ENCODE measurements around the gene STK16. TPM values are rescaled to one million over a fixed set of nuclear protein-coding genes. Genes with fewer than 3 reads are reported as not detected.
A peak's percentile ranks its signal among the peaks of the same experiment; 100 is the strongest.

The STK16 gene
- total and polyA plus RNA-seq, 2 experiments from 2014 or later, result 7.7 to 35.6 TPM

- H3K4me3 ChIP-seq, result no peak overlapping the region
- no peaks in the 10 kb centered on the region for H3K79me2 ChIP-seq
- peaks cover 27% of the 10 kb centered on the region for H3K27me3 ChIP-seq
- H3K4me2 ChIP-seq, result no peak overlapping the region
- no peaks in the 10 kb centered on the region for H3K36me3 ChIP-seq (replicated peaks; ENCODE audit: insufficient read depth, low read depth)
- no peak overlapping the region for H2AFZ ChIP-seq
- H3K9me3 ChIP-seq (ENCODE audit: low read depth), result no peaks in the 10 kb centered on the region
- 86% methylated on average over 14 of the region's 14 CpGs for WGBS (ENCODE audit: low lambda C conversion rate, missing lambda C conversion rate)
- no peaks in the 10 kb centered on the region for H4K20me1 ChIP-seq (ENCODE audit: insufficient read depth, poor library complexity, severe bottlenecking)
- H3K4me1 ChIP-seq (ENCODE audit: insufficient read depth), result no peaks in the 10 kb centered on the region
- no peak for TF ChIP-seq EZH2 (IDR thresholded peaks at IDR 0.05; ENCODE audit: borderline replicate concordance)
- no peak for TF ChIP-seq CTCF (IDR thresholded peaks at IDR 0.05; ENCODE audit: poor library complexity)
- DNase-seq (ENCODE audit: low spot score), result no peak
- H3K27ac ChIP-seq, result no peak overlapping the region
- H3K9me2 ChIP-seq (replicated peaks; ENCODE audit: insufficient read depth), result no peaks in the 10 kb centered on the region
These were observed 52.6 kb downstream of the STK16 start for GRCh38 chr2:219297766-219298456.

- peak overlapping the region; percentile 49 for H3K4me2 ChIP-seq
- H3K27me3 ChIP-seq, result peaks cover 37% of the 10 kb centered on the region
- H3K79me2 ChIP-seq, result no peaks in the 10 kb centered on the region
- no peaks in the 10 kb centered on the region for H3K4me1 ChIP-seq (ENCODE audit: insufficient read depth)
- H2AFZ ChIP-seq, result no peak overlapping the region
- H4K20me1 ChIP-seq (ENCODE audit: insufficient read depth, poor library complexity, severe bottlenecking), result no peaks in the 10 kb centered on the region
- no peak overlapping the region for H3K4me3 ChIP-seq
- no peak overlapping the region for H3K27ac ChIP-seq
- 27% methylated on average over 15 of the region's 15 CpGs for WGBS (ENCODE audit: low lambda C conversion rate, missing lambda C conversion rate)
- TF ChIP-seq CTCF (IDR thresholded peaks at IDR 0.05; ENCODE audit: poor library complexity) (peak; percentile 92), EZH2 (IDR thresholded peaks at IDR 0.05; ENCODE audit: borderline replicate concordance) (no peak)
- H3K36me3 ChIP-seq (replicated peaks; ENCODE audit: insufficient read depth, low read depth), result no peaks in the 10 kb centered on the region
- peak; percentile 85 for DNase-seq (ENCODE audit: low spot score)
- no peaks in the 10 kb centered on the region for H3K9me3 ChIP-seq (ENCODE audit: low read depth)
- no peaks in the 10 kb centered on the region for H3K9me2 ChIP-seq (replicated peaks; ENCODE audit: insufficient read depth)
These were observed 53.6 kb downstream of the STK16 start for GRCh38 chr2:219298759-219299371.

GRCh38 chr2:219299372-219299760 lies 54.1 kb downstream of the STK16 start:
- no peaks in the 10 kb centered on the region for H3K4me1 ChIP-seq (ENCODE audit: insufficient read depth)
- WGBS (ENCODE audit: low lambda C conversion rate, missing lambda C conversion rate), result 82% methylated on average over 6 of the region's 6 CpGs
- no peak for TF ChIP-seq EZH2phosphoT487 (IDR thresholded peaks at IDR 0.05; ENCODE audit: low read depth, severe bottlenecking, unreplicated experiment)
- no peak for TF ChIP-seq EZH2 (IDR thresholded peaks at IDR 0.05; ENCODE audit: borderline replicate concordance)
- no peak for TF ChIP-seq CTCF (IDR thresholded peaks at IDR 0.05; ENCODE audit: poor library complexity)
- no peak overlapping the region for H3K4me3 ChIP-seq
- H3K27me3 ChIP-seq, result peaks cover 41% of the 10 kb centered on the region
- no peaks in the 10 kb centered on the region for H3K36me3 ChIP-seq (replicated peaks; ENCODE audit: insufficient read depth, low read depth)
- no peaks in the 10 kb centered on the region for H3K79me2 ChIP-seq
- no peaks in the 10 kb centered on the region for H3K9me3 ChIP-seq (ENCODE audit: low read depth)
- H4K20me1 ChIP-seq (ENCODE audit: insufficient read depth, poor library complexity, severe bottlenecking), result no peaks in the 10 kb centered on the region
- no peak overlapping the region for H3K27ac ChIP-seq
- no peak overlapping the region for H2AFZ ChIP-seq
- DNase-seq (ENCODE audit: low spot score), result no peak
- no peak overlapping the region for H3K4me2 ChIP-seq
- no peaks in the 10 kb centered on the region for H3K9me2 ChIP-seq (replicated peaks; ENCODE audit: insufficient read depth)

MicroRNA genes within 50 kb of the gene (microRNA counts, 767-probe panel; counts per million panel counts)
- microRNA hsa-miR-153, result not detected

Small RNA genes within 50 kb of the gene (microRNA-seq; reads per million reads assigned to microRNA genes)
- not detected for gene MIR153-1

Small RNA genes within 50 kb of the gene (small RNA-seq; reads per million reads assigned to genes)
- not detected for gene MIR153-1

Other genes with a start within 250 kb of the STK16 start
- 0.03 and 0.12 TPM in 2 replicates for gene CFAP65, start 204.0 kb upstream of the STK16 start, total RNA-seq
- gene CFAP65, start 204.0 kb upstream of the STK16 start, polyA plus RNA-seq, result 0.05 and 0.06 TPM in 2 replicates
- 23.0 and 23.1 TPM in 2 replicates for gene IHH, start 184.6 kb upstream of the STK16 start, total RNA-seq
- 27.7 and 36.3 TPM in 2 replicates for gene IHH, start 184.6 kb upstream of the STK16 start, polyA plus RNA-seq
- 27.8 and 28.2 TPM in 2 replicates for gene NHEJ1, start 84.7 kb upstream of the STK16 start, total RNA-seq
- gene NHEJ1, start 84.7 kb upstream of the STK16 start, polyA plus RNA-seq, result 18.1 and 18.2 TPM in 2 replicates
- 1.4 and 1.5 TPM in 2 replicates for gene SLC23A3, start 75.5 kb upstream of the STK16 start, total RNA-seq
- 0.80 and 1.1 TPM in 2 replicates for gene SLC23A3, start 75.5 kb upstream of the STK16 start, polyA plus RNA-seq
- 25.8 and 34.0 TPM in 2 replicates for gene CNPPD1, start 68.6 kb upstream of the STK16 start, total RNA-seq
- 49.4 and 50.8 TPM in 2 replicates for gene CNPPD1, start 68.6 kb upstream of the STK16 start, polyA plus RNA-seq
- 89.1 and 93.3 TPM in 2 replicates for gene RETREG2, start 67.2 kb upstream of the STK16 start, total RNA-seq
- gene RETREG2, start 67.2 kb upstream of the STK16 start, polyA plus RNA-seq, result 81.0 and 90.7 TPM in 2 replicates
- gene ZFAND2B, start 38.7 kb upstream of the STK16 start, total RNA-seq, result 38.7 and 58.1 TPM in 2 replicates
- gene ZFAND2B, start 38.7 kb upstream of the STK16 start, polyA plus RNA-seq, result 55.1 and 65.4 TPM in 2 replicates
- 34.7 and 37.7 TPM in 2 replicates for gene ABCB6, start 26.5 kb upstream of the STK16 start, total RNA-seq
- 53.4 and 59.5 TPM in 2 replicates for gene ABCB6, start 26.5 kb upstream of the STK16 start, polyA plus RNA-seq
- gene ATG9A, start 15.8 kb upstream of the STK16 start, total RNA-seq, result 34.6 and 35.7 TPM in 2 replicates
- gene ATG9A, start 15.8 kb upstream of the STK16 start, polyA plus RNA-seq, result 46.6 and 57.8 TPM in 2 replicates
- 25.2 and 37.5 TPM in 2 replicates for gene ANKZF1, start 15.7 kb upstream of the STK16 start, total RNA-seq
- gene ANKZF1, start 15.7 kb upstream of the STK16 start, polyA plus RNA-seq, result 41.6 and 47.1 TPM in 2 replicates
- gene GLB1L, start within 50 bp of the STK16 start, total RNA-seq, result 5.9 and 9.6 TPM in 2 replicates
- 1.7 and 6.6 TPM in 2 replicates for gene GLB1L, start within 50 bp of the STK16 start, polyA plus RNA-seq
- 0.13 TPM in 1 of 2 replicates, not detected in the other for gene TUBA4B, start 7.8 kb downstream of the STK16 start, total RNA-seq
- gene TUBA4B, start 7.8 kb downstream of the STK16 start, polyA plus RNA-seq, result not detected in 2 replicates
- 4.7 and 9.6 TPM in 2 replicates for gene TUBA4A, start 8.4 kb downstream of the STK16 start, total RNA-seq
- gene TUBA4A, start 8.4 kb downstream of the STK16 start, polyA plus RNA-seq, result 10.5 and 14.3 TPM in 2 replicates
- 47.4 and 50.7 TPM in 2 replicates for gene DNAJB2, start 33.9 kb downstream of the STK16 start, total RNA-seq
- gene DNAJB2, start 33.9 kb downstream of the STK16 start, polyA plus RNA-seq, result 19.4 and 20.1 TPM in 2 replicates
- gene PTPRN, start 63.9 kb downstream of the STK16 start, total RNA-seq, result 3.5 and 4.6 TPM in 2 replicates
- gene PTPRN, start 63.9 kb downstream of the STK16 start, polyA plus RNA-seq, result 9.8 and 9.9 TPM in 2 replicates
- gene RESP18, start 87.3 kb downstream of the STK16 start, total RNA-seq, result not detected in 2 replicates
- gene RESP18, start 87.3 kb downstream of the STK16 start, polyA plus RNA-seq, result not detected in 2 replicates
- 53.5 and 72.0 TPM in 2 replicates for gene DNPEP, start 142.4 kb downstream of the STK16 start, total RNA-seq
- gene DNPEP, start 142.4 kb downstream of the STK16 start, polyA plus RNA-seq, result 79.0 and 87.7 TPM in 2 replicates
- gene DES, start 172.9 kb downstream of the STK16 start, total RNA-seq, result 103 and 114 TPM in 2 replicates
- 58.5 and 60.9 TPM in 2 replicates for gene DES, start 172.9 kb downstream of the STK16 start, polyA plus RNA-seq
- gene SPEG, start 189.4 kb downstream of the STK16 start, total RNA-seq, result 21.1 and 21.6 TPM in 2 replicates
- gene SPEG, start 189.4 kb downstream of the STK16 start, polyA plus RNA-seq, result 35.8 and 40.0 TPM in 2 replicates

Measured in hepatocyte (in vitro differentiated cells).